Neuronal stem cell (in vitro differentiated cells): ENCODE results near the gene CSRP1.
"Not testable (repeated sequence)": the region's sequence is repeated elsewhere in the genome, so short reads cannot be mapped to it uniquely, and the experiment has no call there.

Experiments used
- DNase-seq: peaks from one replicate; pipeline ENCODE4 v3.0.0-alpha.2; 2013; ENCODE audit warnings: low spot score
- H2AFZ ChIP-seq: one replicate; pipeline ENCODE4 v1.6.1; 2013; ENCODE audit warnings: mild to moderate bottlenecking, low read length, inconsistent platforms
- H2AK5ac ChIP-seq: 2 replicates; pipeline ENCODE4 v1.6.1; 2013; ENCODE audit warnings: low read depth, mild to moderate bottlenecking, inconsistent platforms, low read length, moderate library complexity, mixed read lengths
- H2BK120ac ChIP-seq: 2 replicates; pipeline ENCODE4 v1.6.1; 2013; ENCODE audit warnings: low read depth, mild to moderate bottlenecking, inconsistent platforms, low read length, moderate library complexity, mixed read lengths
- H2BK12ac ChIP-seq: one replicate; pipeline ENCODE4 v1.6.1; 2013; ENCODE audit warnings: low read length, inconsistent platforms
- H2BK15ac ChIP-seq: 2 replicates; pipeline ENCODE4 v1.6.1; 2013; ENCODE audit warnings: mild to moderate bottlenecking, low read length, inconsistent platforms, mixed read lengths
- H2BK5ac ChIP-seq: one replicate; pipeline ENCODE4 v1.6.1; 2013; ENCODE audit warnings: inconsistent platforms, mild to moderate bottlenecking, low read length, moderate library complexity
- H3K14ac ChIP-seq: one replicate; pipeline ENCODE4 v1.6.1; 2013; ENCODE audit warnings: low read length, inconsistent platforms
- H3K18ac ChIP-seq: 2 replicates; pipeline ENCODE4 v1.6.1; 2013; ENCODE audit warnings: low read length, inconsistent platforms
- H3K23ac ChIP-seq: 2 replicates; pipeline ENCODE4 v1.6.1; 2013; ENCODE audit warnings: low read depth, mild to moderate bottlenecking, mixed read lengths, low read length, inconsistent platforms; ENCODE audit not compliant: poor library complexity
- H3K27ac ChIP-seq: replicated peaks from 3 replicates; pipeline ENCODE4 v1.5.1; 2013; ENCODE audit warnings: low read length, inconsistent platforms
- H3K27me3 ChIP-seq, 3 experiments: 2 replicates each; pipeline ENCODE4 v1.6.1; 2013; ENCODE audit warnings: low read length in 3 of 3, mild to moderate bottlenecking in 2 of 3, inconsistent platforms in 1 of 3, low read depth in 1 of 3, mixed read lengths in 1 of 3, moderate library complexity in 1 of 3; ENCODE audit not compliant: control insufficient read depth in 3 of 3, insufficient read depth in 3 of 3
- H3K36me3 ChIP-seq, 2 donors: replicated peaks in 1 of 2; 2 replicates each; pipeline ENCODE4 v1.6.1; 2013; ENCODE audit warnings: low read length in 2 of 2; ENCODE audit not compliant: control insufficient read depth in 2 of 2, insufficient read depth in 2 of 2
- H3K4ac ChIP-seq: 2 replicates; pipeline ENCODE4 v1.6.1; 2013; ENCODE audit warnings: inconsistent platforms, mild to moderate bottlenecking, low read length, moderate library complexity
- H3K4me1 ChIP-seq, 2 donors: 1 replicate in 1 of 2; 2 replicates in 1 of 2; pipeline ENCODE4 v1.6.1; 2013; ENCODE audit warnings: low read length in 2 of 2, low read depth in 1 of 2; ENCODE audit not compliant: control insufficient read depth in 2 of 2, insufficient read depth in 1 of 2
- H3K4me2 ChIP-seq: one replicate; pipeline ENCODE4 v1.6.1; 2013; ENCODE audit warnings: mild to moderate bottlenecking, low read length, inconsistent platforms; ENCODE audit not compliant: insufficient read depth, poor library complexity, severe bottlenecking
- H3K4me3 ChIP-seq, 2 donors: 2 replicates each; pipeline ENCODE4 v1.5.1; 2013; ENCODE audit warnings: low read length in 2 of 2, mild to moderate bottlenecking in 2 of 2, inconsistent platforms in 1 of 2, moderate library complexity in 1 of 2
- H3K79me1 ChIP-seq: one replicate; pipeline ENCODE4 v1.6.1; 2013; ENCODE audit warnings: low read depth, mild to moderate bottlenecking, inconsistent platforms, low read length, moderate library complexity
- H3K9ac ChIP-seq: one replicate; pipeline ENCODE4 v1.6.1; 2013; ENCODE audit warnings: mild to moderate bottlenecking, low read depth, low read length, inconsistent platforms; ENCODE audit not compliant: poor library complexity
- H3K9me3 ChIP-seq, 2 donors: replicated peaks in 1 of 2; 2 replicates each; pipeline versions ENCODE3 to v1.6.1; 2013; ENCODE audit warnings: low read length in 2 of 2, mild to moderate bottlenecking in 2 of 2, inconsistent platforms in 1 of 2, low read depth in 1 of 2, mixed read lengths in 1 of 2, moderate library complexity in 1 of 2; ENCODE audit not compliant: control insufficient read depth in 2 of 2, insufficient read depth in 1 of 2
- H4K8ac ChIP-seq: one replicate; pipeline ENCODE4 v1.6.1; 2013; ENCODE audit warnings: low read depth, mild to moderate bottlenecking, inconsistent platforms, low read length, moderate library complexity
- H4K91ac ChIP-seq: one replicate; pipeline ENCODE4 v1.6.1; 2013; ENCODE audit warnings: low read length, low read depth, mild to moderate bottlenecking, inconsistent platforms; ENCODE audit not compliant: poor library complexity
- WGBS, 2 donors: extraction: QIAGEN DNeasy Blood & Tissue Kit; methylation state at CpG; one replicate each; pipeline ENCODE4 v1.1.7; 2013; ENCODE audit warnings: missing lambda C conversion rate in 2 of 2, mixed read lengths in 1 of 2; ENCODE audit not compliant: insufficient read length in 2 of 2, insufficient replicate concordance in 1 of 2; ENCODE audit errors: extremely low coverage in 2 of 2; 5-methylcytosine and 5-hydroxymethylcytosine counted together

Gene CSRP1

DNA sequence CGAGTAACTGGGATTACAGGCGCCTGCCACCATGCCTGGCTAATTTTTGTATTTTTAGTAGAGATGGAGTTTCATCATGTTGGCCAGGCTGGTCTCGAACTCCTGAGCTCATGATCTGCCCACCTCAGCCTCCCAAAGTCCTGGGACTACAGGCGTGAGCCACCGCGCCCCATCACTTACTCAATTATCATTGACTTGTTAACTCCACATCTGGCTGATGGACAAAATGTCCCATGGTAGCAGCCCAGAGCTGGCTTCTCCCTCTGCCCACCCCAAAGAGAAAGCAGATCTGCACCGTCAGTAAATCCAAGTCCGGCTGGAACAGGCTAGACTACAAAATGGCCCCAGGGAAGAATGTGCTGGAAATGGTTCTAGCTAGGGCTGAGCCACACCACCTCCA lies 34.6 kb downstream of the CSRP1 start:
- H4K8ac ChIP-seq, H4K91ac ChIP-seq, H3K4me2 ChIP-seq, H3K36me3 ChIP-seq, H3K23ac ChIP-seq, H3K79me1 ChIP-seq, H3K14ac ChIP-seq, H3K18ac ChIP-seq, H2BK5ac ChIP-seq, H3K9ac ChIP-seq, H2AK5ac ChIP-seq, H2BK120ac ChIP-seq, H2AFZ ChIP-seq, H2BK15ac ChIP-seq, H3K4ac ChIP-seq, H2BK12ac ChIP-seq, H3K9me3 ChIP-seq, H3K27ac ChIP-seq, DNase-seq, H3K4me3 ChIP-seq: not testable (repeated sequence)
- Histone ChIP-seq H3K4me1 (peaks cover 8 to 18% of the 10 kb centered on the region in 2 donors), H3K27me3 (peaks cover 0 to 45% (median 28%) of the 10 kb centered on the region in 3 experiments)
- WGBS, 2 donors: no CpG with 5 or more reads among the region's 8 CpGs

DNA sequence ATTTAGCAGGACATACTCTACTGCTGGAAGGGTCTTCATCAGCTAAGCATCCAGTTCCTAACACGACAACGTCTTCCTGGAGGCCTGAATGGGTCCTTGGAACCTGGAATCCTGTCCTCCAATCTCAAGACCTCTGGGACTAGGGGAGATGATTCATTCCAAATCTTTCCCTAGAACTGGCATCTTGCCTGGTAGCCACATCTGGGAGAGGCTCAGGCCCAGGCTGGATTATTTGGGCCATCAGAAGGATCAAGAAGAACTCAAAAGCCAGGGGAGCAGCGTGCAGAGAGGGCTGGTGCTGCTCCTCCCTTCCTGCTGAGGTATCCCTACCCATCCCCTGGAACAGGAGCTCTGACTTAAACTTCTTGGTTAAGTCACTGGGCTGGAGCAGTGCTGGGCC lies 35.2 kb downstream of the CSRP1 start:
- H2BK15ac ChIP-seq: no peak overlapping the region
- H2AFZ ChIP-seq: no peak overlapping the region
- no peak overlapping the region for H3K18ac ChIP-seq
- H2BK120ac ChIP-seq: peak overlapping the region; percentile 93
- no peaks in the 10 kb centered on the region for H3K9me3 ChIP-seq
- peak overlapping the region; percentile 44 for H2AK5ac ChIP-seq
- no peak overlapping the region for H4K91ac ChIP-seq
- no peaks in the 10 kb centered on the region for H3K79me1 ChIP-seq
- H2BK12ac ChIP-seq: no peak overlapping the region
- H3K14ac ChIP-seq: no peak overlapping the region
- H3K27ac ChIP-seq: no peak overlapping the region
- no peak overlapping the region for H2BK5ac ChIP-seq
- H3K4ac ChIP-seq: no peak overlapping the region
- no peak overlapping the region for H3K23ac ChIP-seq
- H3K4me3 ChIP-seq: no peak overlapping the region
- H4K8ac ChIP-seq: no peak overlapping the region
- H3K27me3 ChIP-seq: peaks cover 0 to 39% (median 28%) of the 10 kb centered on the region in 3 experiments
- H3K4me1 ChIP-seq: peaks cover 9 to 19% of the 10 kb centered on the region in 2 donors
- peaks cover 0 to 2% of the 10 kb centered on the region in 2 donors for H3K36me3 ChIP-seq
- DNase-seq: no peak
- no peak overlapping the region for H3K4me2 ChIP-seq
- no CpG with 5 or more reads among the region's 3 CpGs for WGBS, 2 donors
- H3K9ac ChIP-seq: no peak overlapping the region

- H2BK15ac ChIP-seq: peak overlapping the region; percentile 43
- H3K9me3 ChIP-seq: no peaks in the 10 kb centered on the region
- no peak for DNase-seq
- H3K18ac ChIP-seq: no peak overlapping the region
- H2AFZ ChIP-seq: no peak overlapping the region
- no peak overlapping the region for H3K14ac ChIP-seq
- no peak overlapping the region for H2BK5ac ChIP-seq
- peaks cover 6 to 14% of the 10 kb centered on the region in 2 donors for H3K36me3 ChIP-seq
- H3K27ac ChIP-seq: no peak overlapping the region
- no peak overlapping the region for H3K9ac ChIP-seq
- peaks cover 10 to 16% of the 10 kb centered on the region in 2 donors for H3K4me1 ChIP-seq
- peaks cover 0 to 29% (median 28%) of the 10 kb centered on the region in 3 experiments for H3K27me3 ChIP-seq
- no peak overlapping the region for H2BK12ac ChIP-seq
- no peak overlapping the region for H3K4me3 ChIP-seq
- H3K4ac ChIP-seq: no peak overlapping the region
- H3K79me1 ChIP-seq: no peaks in the 10 kb centered on the region
- no peak overlapping the region for H3K23ac ChIP-seq
- H2AK5ac ChIP-seq: no peak overlapping the region
- no peak overlapping the region for H4K91ac ChIP-seq
- no peak overlapping the region for H4K8ac ChIP-seq
- no peak overlapping the region for H3K4me2 ChIP-seq
- H2BK120ac ChIP-seq: no peak overlapping the region
- no CpG with 5 or more reads among the region's 4 CpGs for WGBS, 2 donors
These were observed 36.3 kb downstream of the CSRP1 start for GRCh38 chr1:201470581-201470980.

GRCh38 chr1:201469645-201470074 lies 37.3 kb downstream of the CSRP1 start:
- H3K79me1 ChIP-seq: no peaks in the 10 kb centered on the region
- H3K4ac ChIP-seq: no peak overlapping the region
- peak overlapping the region; percentile 92 for H3K4me2 ChIP-seq
- peak overlapping the region; percentile 1 for H2BK12ac ChIP-seq
- H3K9ac ChIP-seq: peak overlapping the region; percentile 97
- H3K14ac ChIP-seq: no peak overlapping the region
- WGBS, 2 donors: no CpG with 5 or more reads among the region's 16 CpGs
- peak overlapping the region; percentile 100 for H3K18ac ChIP-seq
- peak overlapping the region; percentile 23 for H3K23ac ChIP-seq
- H3K4me3 ChIP-seq: peak overlapping the region; percentile 84 to 92
- peak overlapping the region; percentile 95 for H2AFZ ChIP-seq
- no peak overlapping the region for H3K27ac ChIP-seq
- no peak overlapping the region for H4K91ac ChIP-seq
- peak overlapping the region; percentile 29 for H2BK15ac ChIP-seq
- H3K9me3 ChIP-seq: no peaks in the 10 kb centered on the region
- no peak overlapping the region for H2AK5ac ChIP-seq
- no peak overlapping the region for H4K8ac ChIP-seq
- peaks cover 0 to 28% (median 26%) of the 10 kb centered on the region in 3 experiments for H3K27me3 ChIP-seq
- peaks cover 10 to 16% of the 10 kb centered on the region in 2 donors for H3K4me1 ChIP-seq
- peak overlapping the region; percentile 40 for H2BK5ac ChIP-seq
- H2BK120ac ChIP-seq: no peak overlapping the region
- peaks cover 10 to 23% of the 10 kb centered on the region in 2 donors for H3K36me3 ChIP-seq
- no peak for DNase-seq
